ENCODE results near the gene ZBTB11.
"Not testable (repeated sequence)": the region's sequence is repeated elsewhere in the genome, so short reads cannot be mapped to it uniquely, and the experiment has no call there.

ZBTB11 gene

GRCh38 chr3:101676765-101677435 is at the start of gene ZBTB11:
Gene ZBTB11, minus strand, starts transcription at chr3:101677132. Its CDS starts 218 bp downstream, at chr3:101676914.
- no peak for DNase-seq

GRCh38 chr3:101725890-101726275 is 49.0 kb upstream of the ZBTB11 start:
- no peak for DNase-seq

- DNase-seq: no peak
Measured at GRCh38 chr3:101725194-101725889, 48.4 kb upstream of the ZBTB11 start.

- peak; percentile 88 for DNase-seq
Measured at GRCh38 chr3:101724329-101725193, 47.6 kb upstream of the ZBTB11 start, which contains the start of gene CEP97. Gene CEP97, plus strand, starts transcription at chr3:101724614. Its CDS starts 63 bp downstream, at chr3:101724677.

GRCh38 chr3:101722394-101723173 is 45.7 kb upstream of the ZBTB11 start:
- DNase-seq: no peak

- no peak for DNase-seq
Measured at GRCh38 chr3:101720851-101721840, 44.2 kb upstream of the ZBTB11 start.

GRCh38 chr3:101719604-101720185 is 42.8 kb upstream of the ZBTB11 start:
- no peak for DNase-seq

GRCh38 chr3:101718455-101718854 is 41.5 kb upstream of the ZBTB11 start:
- no peak for DNase-seq

- no peak for DNase-seq
Measured at GRCh38 chr3:101709126-101709525, 32.2 kb upstream of the ZBTB11 start.

- DNase-seq: not testable (repeated sequence)
Measured at GRCh38 chr3:101704639-101705038, 27.7 kb upstream of the ZBTB11 start.

- DNase-seq: no peak
Measured at GRCh38 chr3:101703169-101703568, 26.2 kb upstream of the ZBTB11 start.

- DNase-seq: no peak
Measured at GRCh38 chr3:101702726-101703125, 25.8 kb upstream of the ZBTB11 start.

- no peak for DNase-seq
Measured at GRCh38 chr3:101701696-101702634, 25.0 kb upstream of the ZBTB11 start.

- no peak for DNase-seq
Measured at GRCh38 chr3:101695779-101696372, 18.9 kb upstream of the ZBTB11 start.

GRCh38 chr3:101694836-101695235 is 17.9 kb upstream of the ZBTB11 start:
- DNase-seq: not testable (repeated sequence)

- DNase-seq: not testable (repeated sequence)
Measured at GRCh38 chr3:101693540-101693939, 16.6 kb upstream of the ZBTB11 start.

GRCh38 chr3:101691685-101692671 is 15.0 kb upstream of the ZBTB11 start:
- not testable (repeated sequence) for DNase-seq

- no peak for DNase-seq
Measured at GRCh38 chr3:101690972-101691371, 14.0 kb upstream of the ZBTB11 start.
